ENCODE measurements around the gene CLTCL1.
"Not testable (repeated sequence)": the region's sequence is repeated elsewhere in the genome, so short reads cannot be mapped to it uniquely, and the experiment has no call there.

Gene CLTCL1

DNA sequence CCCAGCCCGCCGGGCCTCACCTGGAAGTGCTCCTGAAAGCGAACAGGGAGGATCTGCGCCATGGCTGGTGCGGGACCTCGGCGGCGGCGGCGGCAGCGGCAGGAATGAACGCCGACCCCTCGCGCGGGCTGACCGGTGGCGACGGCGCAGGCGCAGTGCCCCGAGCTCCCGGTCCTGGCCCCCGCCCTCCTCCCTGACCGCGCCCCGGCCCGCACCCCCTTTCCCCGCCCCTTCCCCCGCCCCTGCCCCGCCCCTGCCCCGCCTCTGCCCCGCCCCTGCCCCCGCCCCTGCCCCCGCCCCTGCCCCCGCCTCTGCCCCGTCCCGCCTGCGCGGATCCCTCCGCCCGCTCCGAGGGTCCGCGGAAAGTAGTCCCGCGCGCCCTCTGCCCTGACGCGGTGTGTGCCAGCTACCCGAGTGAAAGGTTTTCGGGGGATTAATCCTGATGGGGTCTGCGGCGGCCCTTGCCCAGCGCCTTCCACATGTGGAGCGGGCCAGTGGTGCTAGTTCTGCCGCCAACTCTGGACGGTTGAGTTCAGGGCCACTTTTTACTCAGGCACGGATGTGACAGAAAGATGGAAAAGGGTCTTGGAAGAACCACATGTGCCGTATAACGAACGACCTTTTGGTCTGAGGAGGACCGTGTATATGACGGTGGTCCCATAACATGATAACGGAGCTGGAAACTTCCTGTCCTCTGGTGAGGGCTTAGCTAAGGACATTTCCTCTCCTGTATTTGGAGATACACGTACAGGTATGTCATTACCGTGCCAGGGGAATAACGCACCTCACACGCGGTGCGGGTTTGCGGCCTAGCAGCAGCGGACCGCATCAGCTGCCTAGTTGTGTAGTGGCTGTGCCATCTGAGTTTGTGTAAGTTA, at the start of gene CLTCL1:
CLTCL1 (minus strand) TSS at position 140 of the 878 bp plus-strand sequence; CDS start at position 62, 78 bp downstream.
- DNase-seq (ENCODE audit: low read depth in 2 of 2, low spot score in 1 of 2), result peak in 1 of 2 donors; percentile 41

DNA sequence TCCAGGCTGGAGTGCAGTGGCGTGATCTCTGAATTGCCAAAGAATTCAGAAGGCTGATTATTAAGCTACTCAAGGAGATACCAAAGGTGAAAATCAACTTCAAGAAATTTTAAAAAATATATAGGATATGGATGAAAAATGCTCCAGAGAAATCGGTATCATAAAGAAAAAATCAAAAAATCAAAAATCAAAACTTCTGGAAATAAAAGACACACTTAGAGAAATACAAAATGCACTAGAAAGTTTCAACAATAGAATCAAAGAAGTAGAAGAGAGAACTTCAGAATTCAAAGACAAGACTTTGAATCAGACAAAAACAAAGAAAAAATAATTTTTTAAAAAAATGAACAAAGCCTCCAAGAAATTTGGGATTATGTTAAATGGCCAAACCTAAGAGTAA, 45.6 kb upstream of the CLTCL1 start:
- DNase-seq (ENCODE audit: low read depth in 2 of 2, low spot score in 1 of 2), result no peak

DNA sequence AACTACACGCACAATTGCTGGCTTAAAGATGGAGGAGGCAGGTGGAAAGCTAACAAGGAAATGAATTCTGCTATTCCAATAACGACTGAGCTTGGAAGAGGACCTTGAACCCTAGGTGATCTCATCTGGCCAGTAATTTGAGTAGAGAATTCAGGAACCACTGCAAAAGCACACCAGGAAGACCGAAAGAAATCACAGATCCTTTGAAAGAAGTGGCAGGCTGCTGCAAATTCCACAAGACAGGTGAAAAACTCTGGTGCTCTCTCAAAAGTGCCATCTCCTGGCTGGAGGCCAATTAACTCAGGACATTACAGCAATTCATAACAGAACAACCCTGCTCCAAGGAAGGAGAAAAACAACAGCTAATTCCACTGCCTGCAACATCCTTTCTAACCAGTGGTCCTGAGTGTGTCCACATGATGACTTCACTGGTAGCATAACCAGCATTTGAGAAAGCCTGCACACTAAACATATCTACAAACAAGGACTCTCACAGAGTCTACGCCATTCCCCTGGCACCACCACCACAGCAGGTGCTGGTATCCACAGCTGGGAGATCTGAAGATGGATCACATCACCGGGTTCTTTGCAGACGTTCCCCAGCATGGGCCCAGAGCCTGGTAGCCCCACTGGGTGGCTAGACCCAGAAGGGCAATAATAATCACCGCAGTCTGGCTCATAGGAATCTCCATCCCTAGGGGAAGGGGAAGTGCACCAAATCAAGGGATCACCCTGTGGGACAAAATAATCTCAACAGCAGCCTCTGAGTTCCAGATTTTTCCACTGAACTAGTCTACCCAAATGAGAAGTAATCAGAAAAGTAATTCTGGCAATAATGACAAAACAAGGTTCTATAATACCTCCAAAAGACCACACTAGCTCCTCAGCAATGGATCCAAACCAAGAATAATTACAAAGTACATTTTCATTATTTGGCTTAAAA, 44.9 kb upstream of the CLTCL1 start:
- no peak for DNase-seq (ENCODE audit: low read depth in 2 of 2, low spot score in 1 of 2)

DNA sequence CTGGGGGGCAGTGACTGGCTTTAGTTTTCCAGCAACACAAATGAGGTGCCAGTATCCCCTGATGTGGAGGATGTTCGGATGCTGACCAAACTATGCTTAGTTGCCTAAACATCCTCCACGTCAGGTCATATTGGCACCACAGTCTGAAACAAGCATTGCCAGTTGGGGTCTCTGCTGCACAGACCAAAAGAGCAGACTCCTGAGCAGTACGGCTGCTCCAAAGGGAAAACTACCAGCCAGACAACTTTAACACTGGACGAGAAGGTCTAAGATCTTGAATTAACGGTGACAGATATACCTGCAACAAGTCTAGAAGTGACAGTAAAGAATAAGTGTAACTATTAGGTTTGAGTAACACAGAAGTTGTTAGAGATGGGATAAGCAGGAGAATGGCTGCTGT, 40.5 kb upstream of the CLTCL1 start:
- no peak for DNase-seq (ENCODE audit: low read depth in 2 of 2, low spot score in 1 of 2)

DNA sequence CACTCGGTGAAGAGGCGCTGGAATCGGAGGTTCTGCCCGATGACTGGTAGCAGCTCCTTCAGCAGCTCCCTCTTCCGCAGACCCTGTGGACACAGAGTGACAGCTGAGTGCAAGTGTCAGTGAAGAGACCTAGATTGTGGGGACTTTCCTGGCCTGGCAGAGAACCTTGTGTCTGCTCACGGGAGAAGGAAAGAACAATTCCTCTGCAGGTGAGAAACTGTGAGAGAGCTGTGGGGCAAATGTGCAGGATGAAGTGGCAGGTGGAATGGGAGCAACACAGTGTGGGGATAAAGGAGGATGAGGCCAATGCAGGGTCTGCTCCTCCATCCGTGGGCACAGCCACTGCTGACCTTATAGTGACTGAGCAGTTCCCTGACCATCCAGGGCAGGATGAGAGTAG, 40.0 kb upstream of the CLTCL1 start:
- DNase-seq (ENCODE audit: low read depth in 2 of 2, low spot score in 1 of 2), result no peak

DNA sequence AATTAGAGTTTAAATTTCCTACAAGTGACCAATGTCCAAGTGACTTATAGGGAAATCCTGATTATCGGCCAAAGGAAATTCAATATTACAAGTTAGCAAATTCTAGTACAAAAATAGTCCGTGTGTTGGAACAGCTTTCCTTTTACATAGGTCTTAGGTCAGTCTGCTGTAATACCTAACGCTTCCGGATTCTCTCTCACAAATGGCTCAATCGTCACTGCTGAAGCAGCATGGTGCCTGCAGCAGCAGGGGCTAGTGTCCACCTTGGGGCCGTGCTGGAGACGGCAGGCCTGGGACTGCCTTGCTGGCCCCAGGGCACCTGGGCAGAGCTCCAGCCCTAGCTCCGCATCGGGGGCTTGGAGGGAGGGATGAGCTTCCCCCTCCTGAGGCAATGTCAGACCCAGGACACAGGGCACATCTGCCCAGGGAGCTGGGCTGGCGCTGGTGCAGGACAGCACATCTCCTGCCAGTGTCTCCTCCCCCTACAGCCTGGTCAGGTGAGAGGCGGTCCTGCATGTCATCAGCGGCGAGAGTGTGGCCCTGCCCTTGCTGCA, 39.4 kb upstream of the CLTCL1 start:
- no peak for DNase-seq (ENCODE audit: low read depth in 2 of 2, low spot score in 1 of 2)

DNA sequence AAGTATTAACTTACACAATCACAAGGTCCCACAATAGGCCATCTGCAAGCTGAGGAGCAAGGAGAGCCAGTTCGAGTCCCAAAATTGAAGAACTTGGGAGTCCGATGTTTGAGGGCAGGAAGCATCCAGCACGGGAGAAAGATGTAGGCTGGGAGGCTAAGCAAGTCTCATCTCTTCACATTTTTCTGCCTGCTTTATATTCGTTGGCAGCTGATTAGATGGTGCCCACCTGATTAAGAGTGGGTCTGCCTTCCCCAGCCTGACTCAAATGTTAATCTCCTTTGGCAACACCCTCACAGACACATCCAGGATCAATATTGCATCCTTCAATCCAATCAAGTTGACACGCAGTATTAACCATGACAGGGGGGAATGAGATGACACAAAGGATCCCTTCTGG, 38.7 kb upstream of the CLTCL1 start:
- not testable (repeated sequence) for DNase-seq (ENCODE audit: low read depth in 2 of 2, low spot score in 1 of 2)

DNA sequence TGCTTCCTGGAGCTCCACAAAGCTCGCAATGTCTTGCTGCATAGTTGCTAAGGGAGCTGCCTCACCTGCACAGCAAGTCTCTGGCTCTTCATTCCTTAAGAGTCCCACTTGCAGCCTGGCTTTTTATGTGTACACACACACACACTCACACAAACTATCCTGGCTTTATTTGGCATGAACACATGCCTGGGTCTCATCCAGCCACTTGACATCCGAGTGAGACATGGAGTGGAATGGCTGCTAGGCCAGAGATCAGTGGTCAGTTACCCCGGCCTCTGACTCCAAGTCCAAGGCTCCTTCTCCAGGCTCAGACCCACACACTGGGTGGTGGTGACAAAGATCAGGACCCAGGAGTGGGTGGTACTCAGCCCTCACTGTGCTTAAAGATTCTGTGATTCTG, 37.9 kb upstream of the CLTCL1 start:
- no peak for DNase-seq (ENCODE audit: low read depth in 2 of 2, low spot score in 1 of 2)

DNA sequence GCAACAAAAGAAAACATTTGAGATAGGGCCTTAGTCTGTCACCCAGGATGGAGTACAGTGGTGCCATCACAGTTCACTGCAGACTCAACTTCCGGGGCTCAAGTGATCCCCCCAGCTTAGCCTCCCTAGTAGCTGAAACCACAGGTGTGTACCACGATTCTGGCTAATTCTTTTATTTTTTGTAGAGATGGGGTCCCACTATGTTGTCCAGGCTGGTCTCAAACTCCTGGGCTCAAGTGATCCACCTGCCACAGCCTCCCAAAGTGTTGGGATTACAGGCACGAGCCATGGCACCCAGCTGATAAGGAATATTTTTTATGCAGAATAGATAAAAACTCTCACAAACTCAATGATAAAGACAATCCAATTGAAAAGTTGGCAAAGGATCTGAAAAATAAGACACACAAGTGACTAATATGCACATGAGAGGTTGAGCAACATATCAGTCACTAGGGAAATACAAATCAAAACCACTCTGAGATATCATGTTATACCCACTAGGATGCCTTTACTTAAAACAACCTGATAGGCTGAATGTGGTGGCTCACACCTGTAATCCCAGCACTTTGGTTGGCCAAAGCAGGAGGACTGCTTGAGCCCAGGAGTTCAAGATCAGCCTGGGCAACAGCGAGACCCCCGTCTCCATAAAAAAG, 33.9 kb upstream of the CLTCL1 start:
- DNase-seq (ENCODE audit: low read depth in 2 of 2, low spot score in 1 of 2), result no peak

DNA sequence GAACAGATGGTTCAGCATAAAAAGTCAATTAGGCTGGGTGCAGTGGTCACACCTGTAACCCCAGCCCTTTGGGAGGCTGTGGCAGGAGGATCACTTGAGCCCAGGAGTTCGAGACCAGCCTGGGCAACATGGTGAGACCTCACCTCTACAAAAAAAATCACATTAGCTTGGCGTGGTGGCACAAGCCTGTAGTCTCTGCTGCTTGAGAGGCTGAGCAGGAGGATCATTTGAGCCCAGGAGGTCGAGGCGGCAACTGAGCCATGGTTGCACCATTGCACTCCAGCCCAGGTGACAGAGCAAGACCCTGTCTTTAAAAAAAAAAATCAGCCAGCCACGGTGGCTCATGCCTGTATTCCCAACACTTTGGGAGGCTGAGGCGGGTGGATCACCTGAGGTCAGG, 31.9 kb upstream of the CLTCL1 start:
- not testable (repeated sequence) for DNase-seq (ENCODE audit: low read depth in 2 of 2, low spot score in 1 of 2)

DNA sequence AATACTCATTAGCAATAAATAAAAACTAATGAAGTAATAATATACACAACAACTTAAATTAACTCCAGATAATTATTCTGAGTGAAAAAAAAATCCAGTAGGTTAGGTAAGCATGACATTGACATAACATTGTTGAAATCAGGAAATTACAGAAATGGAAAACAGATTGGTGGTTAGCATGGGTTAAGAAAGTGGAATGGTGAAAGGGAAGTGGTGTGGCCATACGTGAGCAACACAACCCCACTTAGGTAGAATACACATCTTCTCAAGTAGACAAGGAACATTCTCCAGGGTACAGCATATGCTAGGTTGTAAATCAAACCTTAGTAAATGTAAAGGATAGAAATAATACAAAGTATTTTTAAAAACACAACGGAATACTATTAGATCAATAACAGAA, 30.2 kb upstream of the CLTCL1 start:
- DNase-seq (ENCODE audit: low read depth in 2 of 2, low spot score in 1 of 2), result no peak

DNA sequence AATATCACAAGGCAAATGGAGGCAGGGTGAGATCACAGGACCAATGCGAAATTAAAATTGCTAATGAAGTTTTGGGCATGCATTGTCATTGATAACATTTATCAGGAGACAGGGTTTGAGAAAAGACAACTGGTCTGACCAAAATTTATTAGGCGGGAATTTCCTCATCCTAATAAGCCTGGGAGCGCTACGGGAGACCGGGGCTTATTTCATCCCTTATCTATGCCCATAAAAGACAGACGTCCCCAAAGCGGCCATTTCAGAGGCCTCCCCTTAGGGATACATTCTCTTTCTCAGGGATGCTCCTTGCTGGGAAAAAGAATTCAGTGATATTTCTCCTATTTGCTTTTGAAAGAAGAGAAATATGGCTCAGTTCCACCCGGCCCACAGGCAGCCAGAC, 28.6 kb upstream of the CLTCL1 start:
- DNase-seq (ENCODE audit: low read depth in 2 of 2, low spot score in 1 of 2), result not testable (repeated sequence)

DNA sequence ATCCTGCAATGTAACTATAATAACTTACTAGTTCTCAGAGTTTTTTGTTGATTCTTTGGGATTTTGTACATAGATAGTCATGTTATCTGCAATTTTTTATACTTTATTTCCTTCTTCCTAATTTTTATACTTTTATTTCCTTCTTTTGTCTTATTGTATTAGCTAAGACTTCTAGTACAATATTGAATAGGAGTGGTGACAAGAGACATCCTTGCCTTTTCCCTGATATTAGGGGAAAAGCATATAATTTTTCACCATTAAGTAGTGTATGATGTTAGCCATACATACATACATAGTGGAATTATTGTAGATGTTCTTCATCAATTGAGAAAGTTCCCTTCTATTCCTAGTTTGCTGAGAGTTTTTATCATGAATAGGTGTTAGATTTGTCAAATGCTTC, 27.8 kb upstream of the CLTCL1 start:
- no peak for DNase-seq (ENCODE audit: low read depth in 2 of 2, low spot score in 1 of 2)

DNA sequence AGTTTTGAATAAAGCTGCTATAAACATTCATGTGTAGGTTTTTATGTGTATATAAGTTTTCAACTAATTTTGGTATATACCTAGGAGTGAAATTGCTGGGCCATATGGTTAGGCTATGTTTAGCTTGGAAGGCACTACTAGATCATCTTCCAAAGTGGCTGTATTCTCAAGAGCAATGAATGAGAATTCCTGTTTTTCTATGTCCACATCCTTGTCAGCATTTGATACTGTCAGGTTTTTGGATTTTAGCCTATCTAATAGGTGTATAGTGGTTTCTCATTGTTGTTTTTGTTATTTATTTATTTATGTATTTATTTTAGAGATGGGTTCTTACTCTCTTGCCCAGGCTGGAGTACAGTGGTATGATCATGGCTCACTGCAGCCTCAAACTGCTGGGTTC, 26.3 kb upstream of the CLTCL1 start:
- DNase-seq (ENCODE audit: low read depth in 2 of 2, low spot score in 1 of 2), result no peak

DNA sequence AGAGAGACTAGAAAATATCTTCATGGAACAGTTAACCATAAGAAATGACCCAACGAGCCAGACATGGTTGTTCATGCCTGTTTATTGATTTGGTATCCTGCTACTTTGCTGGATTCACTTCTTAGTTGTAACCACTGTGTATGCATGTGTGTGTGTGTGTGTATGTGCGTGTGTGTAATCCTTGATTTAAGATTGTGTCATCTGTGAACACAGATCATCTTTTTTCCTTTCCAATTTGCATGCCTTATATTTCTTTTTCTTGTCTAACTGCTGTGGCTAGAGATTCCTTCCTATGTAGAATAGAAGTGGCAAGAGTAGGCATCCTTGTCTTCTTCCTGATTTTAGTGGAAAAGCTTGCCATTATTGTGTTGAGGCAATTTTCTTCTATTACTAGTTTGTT, 16.4 kb upstream of the CLTCL1 start:
- DNase-seq (ENCODE audit: low read depth in 2 of 2, low spot score in 1 of 2), result no peak

DNA sequence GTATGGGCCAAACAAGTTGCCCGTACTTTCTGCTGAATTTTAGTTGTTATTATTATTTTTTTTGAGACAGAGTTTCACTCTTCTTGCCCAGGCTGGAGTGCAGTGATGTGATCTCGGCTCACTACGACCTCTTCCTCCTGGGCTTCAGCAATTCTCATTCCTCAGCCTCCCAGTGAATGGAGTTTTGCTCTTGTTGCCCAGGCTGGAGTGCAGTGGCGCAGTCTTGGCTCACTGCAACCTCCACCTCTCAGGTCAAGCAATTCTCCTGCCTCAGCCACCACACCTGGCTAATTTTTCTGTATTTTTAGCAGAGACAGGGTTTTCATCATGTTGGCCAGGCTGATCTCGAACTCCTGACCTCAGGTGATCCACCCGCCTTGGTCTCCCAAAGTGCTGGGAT, 15.0 kb upstream of the CLTCL1 start:
- not testable (repeated sequence) for DNase-seq (ENCODE audit: low read depth in 2 of 2, low spot score in 1 of 2)

DNA sequence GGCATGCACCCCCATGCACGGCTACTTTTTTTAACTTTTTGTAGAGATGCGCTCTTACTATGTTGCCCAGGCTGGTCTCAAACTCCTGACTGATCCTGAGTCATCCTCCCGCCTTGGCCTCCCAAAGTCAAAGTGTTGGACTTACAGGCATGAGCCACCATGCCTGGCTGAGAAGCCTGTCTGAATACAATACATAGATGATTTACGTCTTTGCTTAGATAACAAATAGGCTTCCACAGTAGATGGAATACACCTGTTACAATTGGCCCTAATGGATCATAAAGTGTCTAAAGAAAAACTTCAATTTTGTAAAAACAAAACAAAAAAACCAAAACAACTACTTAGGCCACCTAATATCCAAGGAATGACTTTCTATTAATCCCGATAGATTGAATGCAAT, 13.0 kb upstream of the CLTCL1 start:
- no peak for DNase-seq (ENCODE audit: low read depth in 2 of 2, low spot score in 1 of 2)

DNA sequence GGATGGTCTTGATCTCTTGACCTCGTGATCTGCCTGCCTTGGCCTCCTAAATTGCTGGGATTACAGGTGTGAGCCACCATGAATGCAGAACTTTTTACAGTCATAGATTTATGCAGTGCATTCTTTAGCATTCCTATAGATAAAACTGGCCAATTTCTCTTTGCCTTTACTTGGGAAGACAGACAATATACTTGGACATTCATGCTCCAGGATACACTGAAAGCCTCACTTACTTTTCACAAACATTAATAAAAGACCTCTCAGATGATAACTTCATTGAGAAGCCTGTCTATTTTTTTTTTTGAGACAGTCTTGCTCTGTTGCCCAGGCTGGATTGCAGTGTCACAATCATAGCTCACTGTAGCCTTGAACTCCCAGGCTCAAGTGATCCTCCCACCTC, 12.3 kb upstream of the CLTCL1 start:
- no peak for DNase-seq (ENCODE audit: low read depth in 2 of 2, low spot score in 1 of 2)

DNA sequence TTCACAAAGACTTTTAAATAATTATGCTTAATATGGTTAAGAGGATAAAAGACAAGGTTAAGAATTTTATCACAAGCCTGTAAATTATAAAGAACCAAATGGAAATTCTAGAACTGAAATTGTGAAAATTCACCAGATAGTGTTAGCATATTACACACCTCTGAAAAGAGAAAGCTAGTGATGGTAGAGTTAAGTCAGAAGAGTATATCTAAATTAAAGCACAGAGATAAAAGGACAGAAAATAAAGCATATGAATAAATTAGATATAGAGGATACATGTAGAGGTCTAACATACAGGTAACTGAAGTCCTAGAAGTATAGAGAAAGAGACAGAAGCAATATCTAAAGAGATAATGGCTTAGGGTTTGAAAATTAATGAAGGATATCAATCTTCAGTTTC, 4.2 kb upstream of the CLTCL1 start:
- no peak for DNase-seq (ENCODE audit: low read depth in 2 of 2, low spot score in 1 of 2)

DNA sequence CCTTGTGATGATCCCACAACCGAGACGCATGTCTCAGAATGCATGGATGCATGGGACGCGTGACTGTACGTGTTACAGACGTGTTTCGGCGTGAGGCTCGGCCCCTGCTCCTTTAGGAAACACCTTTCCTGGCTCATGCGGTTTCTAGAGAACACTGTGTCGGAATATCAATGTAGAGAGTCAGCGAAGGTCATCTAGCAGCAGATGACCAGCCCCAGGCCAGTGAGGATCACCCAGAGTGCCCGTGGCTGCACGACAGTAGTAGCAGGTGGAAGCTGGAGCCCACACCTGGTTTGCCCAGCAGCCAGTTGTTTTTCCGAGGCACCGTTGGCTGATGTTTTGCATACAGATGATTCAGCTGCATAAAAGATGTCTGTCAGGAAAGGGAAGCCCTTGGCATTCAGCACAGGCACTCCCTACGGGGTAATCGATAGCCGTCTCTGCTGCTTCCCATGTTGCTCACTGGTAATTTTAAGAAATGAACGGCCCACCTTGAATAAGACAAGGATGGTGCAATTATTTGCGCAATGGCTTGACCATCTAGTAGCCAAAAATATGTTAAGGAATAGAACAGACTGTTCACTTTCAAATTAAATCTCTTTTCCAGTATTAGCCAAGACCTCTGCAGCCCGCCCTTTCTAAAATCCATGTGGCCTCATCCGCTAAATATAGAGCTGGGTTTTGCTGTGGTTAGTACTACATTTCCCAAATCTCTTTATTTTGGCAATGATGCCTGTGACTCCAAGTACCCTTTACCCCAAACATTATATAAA, 1.1 kb upstream of the CLTCL1 start:
- no peak for DNase-seq (ENCODE audit: low read depth in 2 of 2, low spot score in 1 of 2)

DNA sequence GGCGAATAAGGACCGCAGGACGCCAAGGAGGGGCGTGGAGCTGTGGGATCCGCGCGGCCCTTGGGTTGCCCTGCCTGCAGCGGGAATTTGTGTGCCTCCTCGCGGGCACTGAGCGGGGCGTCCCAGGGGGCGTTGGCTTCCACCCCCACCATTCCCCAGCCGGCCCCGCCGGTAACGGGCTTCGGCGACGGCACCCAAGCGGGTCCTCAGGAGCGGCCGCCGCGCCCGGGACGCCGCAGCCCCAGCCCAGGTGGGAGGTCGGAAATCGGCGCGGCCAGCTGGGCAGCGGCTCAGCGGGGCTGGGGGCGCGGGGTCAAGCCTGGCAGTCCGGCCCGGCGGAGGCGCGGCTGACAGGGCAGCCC, 320 bp downstream of the CLTCL1 start:
- no peak for DNase-seq (ENCODE audit: low read depth in 2 of 2, low spot score in 1 of 2)
